Measurements from ENCODE around the gene FETUB.

FETUB gene

GRCh38 chr3:186635532-186635931 is 4.7 kb upstream of the FETUB start:
- DNase-seq (ENCODE audit: low read depth in 2 of 2) = no peak

- DNase-seq (ENCODE audit: low read depth in 2 of 2) = no peak
These were observed 3.7 kb upstream of the FETUB start for GRCh38 chr3:186636536-186636935.

GRCh38 chr3:186637686-186638085 is 2.5 kb upstream of the FETUB start:
- no peak for DNase-seq (ENCODE audit: low read depth in 2 of 2)

GRCh38 chr3:186638259-186638658 is 1.9 kb upstream of the FETUB start:
- no peak for DNase-seq (ENCODE audit: low read depth in 2 of 2)

- no peak for DNase-seq (ENCODE audit: low read depth in 2 of 2)
These were observed 247 bp downstream of the FETUB start for GRCh38 chr3:186640473-186640818.

- no peak for DNase-seq (ENCODE audit: low read depth in 2 of 2)
These were observed 730 bp downstream of the FETUB start for GRCh38 chr3:186640929-186641328.

GRCh38 chr3:186642014-186642413 is 1.8 kb downstream of the FETUB start:
- no peak for DNase-seq (ENCODE audit: low read depth in 2 of 2)

GRCh38 chr3:186643493-186643892 is 3.3 kb downstream of the FETUB start:
- DNase-seq (ENCODE audit: low read depth in 2 of 2) = no peak

- DNase-seq (ENCODE audit: low read depth in 2 of 2) = no peak
These were observed 4.5 kb downstream of the FETUB start for GRCh38 chr3:186644683-186645082.

- DNase-seq (ENCODE audit: low read depth in 2 of 2) = no peak
These were observed 5.9 kb downstream of the FETUB start for GRCh38 chr3:186646106-186646505.

- DNase-seq (ENCODE audit: low read depth in 2 of 2) = no peak
These were observed 6.6 kb downstream of the FETUB start for GRCh38 chr3:186646841-186647240.

GRCh38 chr3:186648851-186649250 is 8.7 kb downstream of the FETUB start:
- DNase-seq (ENCODE audit: low read depth in 2 of 2) = no peak

- DNase-seq (ENCODE audit: low read depth in 2 of 2) = no peak
These were observed 11.5 kb downstream of the FETUB start for GRCh38 chr3:186651678-186652215.

GRCh38 chr3:186653080-186653707 is 13.0 kb downstream of the FETUB start:
- no peak for DNase-seq (ENCODE audit: low read depth in 2 of 2)

- DNase-seq (ENCODE audit: low read depth in 2 of 2) = no peak
These were observed 13.8 kb downstream of the FETUB start for GRCh38 chr3:186653984-186654383.

- DNase-seq (ENCODE audit: low read depth in 2 of 2) = no peak
These were observed 23.3 kb downstream of the FETUB start for GRCh38 chr3:186663361-186664118.

GRCh38 chr3:186664119-186664495 is 23.9 kb downstream of the FETUB start:
- no peak for DNase-seq (ENCODE audit: low read depth in 2 of 2)

- no peak for DNase-seq (ENCODE audit: low read depth in 2 of 2)
These were observed 24.3 kb downstream of the FETUB start for GRCh38 chr3:186664506-186664905.

GRCh38 chr3:186665625-186666188 is 25.5 kb downstream of the FETUB start, which contains the start of gene HRG:
TSS of gene HRG (plus strand) at chr3:186666014. CDS start at chr3:186666032, 18 bp downstream.
- DNase-seq (ENCODE audit: low read depth in 2 of 2) = no peak

- DNase-seq (ENCODE audit: low read depth in 2 of 2) = no peak
These were observed 28.2 kb downstream of the FETUB start for GRCh38 chr3:186668426-186668825.

GRCh38 chr3:186669378-186670084 is 29.3 kb downstream of the FETUB start:
- DNase-seq (ENCODE audit: low read depth in 2 of 2) = no peak

- no peak for DNase-seq (ENCODE audit: low read depth in 2 of 2)
These were observed 30.0 kb downstream of the FETUB start for GRCh38 chr3:186670155-186670554.

Measured in stimulated activated CD4-positive, alpha-beta T cell treated with anti-CD3 and anti-CD28 coated beads, Interleukin-15, amount 100 ng/mL, for 48 hours (primary cell).